Measurements from ENCODE around the gene SULT4A1. TPM values are rescaled to one million over a fixed set of nuclear protein-coding genes. Genes with fewer than 3 reads are reported as not detected.

Gene SULT4A1
- total and polyA plus RNA-seq, 2 experiments from 2014 or later: 4.7 to 5.2 TPM

DNA sequence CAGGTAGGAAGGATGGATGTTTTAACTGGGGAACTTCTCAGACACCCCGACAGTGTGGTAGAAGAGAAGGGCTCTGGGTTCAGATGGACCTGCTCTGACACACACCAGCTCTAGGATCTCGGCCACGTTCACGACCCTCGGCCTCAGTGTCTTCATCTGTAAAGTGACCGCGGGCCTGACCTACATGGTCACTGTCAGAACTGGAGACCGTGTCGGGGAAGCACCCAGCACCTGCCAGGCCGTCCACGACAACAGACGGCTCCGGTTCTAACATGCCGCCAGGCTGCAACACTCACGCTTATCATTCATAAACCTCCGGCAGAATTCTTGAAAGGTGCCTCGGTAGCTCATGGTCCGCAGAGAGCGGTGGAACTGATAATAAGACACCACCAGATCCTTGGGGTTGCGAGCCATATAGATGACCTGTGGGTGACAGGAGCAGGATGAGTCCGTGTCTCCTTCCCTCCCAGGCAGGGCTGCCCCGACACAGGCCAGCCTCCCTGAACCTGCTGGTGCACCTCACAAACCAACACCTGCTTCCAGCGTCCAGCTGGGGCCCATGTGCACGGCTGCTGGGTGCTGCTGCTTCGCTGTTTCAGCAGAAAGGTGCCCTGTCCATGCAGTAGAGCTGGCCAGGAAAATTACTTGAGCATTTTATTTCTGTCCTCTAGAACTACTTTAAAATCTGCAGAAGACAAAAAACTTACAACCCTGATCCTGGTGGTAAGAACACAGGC, 23.6 kb downstream of the SULT4A1 start:
- H4K20me1 ChIP-seq (replicated peaks; ENCODE audit: insufficient read depth): no peaks in the 10 kb centered on the region; the same call in 1 of the 2 replicates
- peaks cover 20% of the 10 kb centered on the region for H3K79me2 ChIP-seq (replicated peaks; ENCODE audit: insufficient read depth)
- H3K27ac ChIP-seq (ENCODE audit: low read depth): no peak overlapping the region
- Mint-ChIP-seq H3K27me3 (ENCODE audit: insufficient read depth, low read depth, poor library complexity) (peaks cover 12% of the 10 kb centered on the region), H3K4me3 (no peak overlapping the region), H3K9me3 (no peaks in the 10 kb centered on the region), H3K36me3 (ENCODE audit: low read depth) (peaks cover 16% of the 10 kb centered on the region; the same call in 2 of the 3 replicates), H3K27ac (no peak overlapping the region), H3K4me1 (peaks cover 7% of the 10 kb centered on the region)
- no peak overlapping the region for H3K4me3 ChIP-seq
- DNase-seq (ENCODE audit: low spot score): no peak
- no peak overlapping the region for H3K4me2 ChIP-seq
- no peaks in the 10 kb centered on the region for H3K4me1 ChIP-seq (ENCODE audit: insufficient read depth)
- H2AFZ ChIP-seq: no peak overlapping the region
- TF ChIP-seq JUNB (IDR thresholded peaks at IDR 0.05; ENCODE audit: unreplicated experiment) (no peak), EZH2 (IDR thresholded peaks at IDR 0.05; ENCODE audit: low read depth, unreplicated experiment) (no peak), STAT1 (IDR thresholded peaks at IDR 0.05; ENCODE audit: unreplicated experiment) (no peak), POLR2AphosphoS5 (IDR thresholded peaks at IDR 0.05; ENCODE audit: low read depth) (no peak)
- TF ChIP-seq, protein P1, sequence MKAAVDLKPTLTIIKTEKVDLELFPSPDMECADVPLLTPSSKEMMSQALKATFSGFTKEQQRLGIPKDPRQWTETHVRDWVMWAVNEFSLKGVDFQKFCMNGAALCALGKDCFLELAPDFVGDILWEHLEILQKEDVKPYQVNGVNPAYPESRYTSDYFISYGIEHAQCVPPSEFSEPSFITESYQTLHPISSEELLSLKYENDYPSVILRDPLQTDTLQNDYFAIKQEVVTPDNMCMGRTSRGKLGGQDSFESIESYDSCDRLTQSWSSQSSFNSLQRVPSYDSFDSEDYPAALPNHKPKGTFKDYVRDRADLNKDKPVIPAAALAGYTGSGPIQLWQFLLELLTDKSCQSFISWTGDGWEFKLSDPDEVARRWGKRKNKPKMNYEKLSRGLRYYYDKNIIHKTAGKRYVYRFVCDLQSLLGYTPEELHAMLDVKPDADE (IDR thresholded peaks at IDR 0.05): no peak
- TF ChIP-seq, protein P2, sequence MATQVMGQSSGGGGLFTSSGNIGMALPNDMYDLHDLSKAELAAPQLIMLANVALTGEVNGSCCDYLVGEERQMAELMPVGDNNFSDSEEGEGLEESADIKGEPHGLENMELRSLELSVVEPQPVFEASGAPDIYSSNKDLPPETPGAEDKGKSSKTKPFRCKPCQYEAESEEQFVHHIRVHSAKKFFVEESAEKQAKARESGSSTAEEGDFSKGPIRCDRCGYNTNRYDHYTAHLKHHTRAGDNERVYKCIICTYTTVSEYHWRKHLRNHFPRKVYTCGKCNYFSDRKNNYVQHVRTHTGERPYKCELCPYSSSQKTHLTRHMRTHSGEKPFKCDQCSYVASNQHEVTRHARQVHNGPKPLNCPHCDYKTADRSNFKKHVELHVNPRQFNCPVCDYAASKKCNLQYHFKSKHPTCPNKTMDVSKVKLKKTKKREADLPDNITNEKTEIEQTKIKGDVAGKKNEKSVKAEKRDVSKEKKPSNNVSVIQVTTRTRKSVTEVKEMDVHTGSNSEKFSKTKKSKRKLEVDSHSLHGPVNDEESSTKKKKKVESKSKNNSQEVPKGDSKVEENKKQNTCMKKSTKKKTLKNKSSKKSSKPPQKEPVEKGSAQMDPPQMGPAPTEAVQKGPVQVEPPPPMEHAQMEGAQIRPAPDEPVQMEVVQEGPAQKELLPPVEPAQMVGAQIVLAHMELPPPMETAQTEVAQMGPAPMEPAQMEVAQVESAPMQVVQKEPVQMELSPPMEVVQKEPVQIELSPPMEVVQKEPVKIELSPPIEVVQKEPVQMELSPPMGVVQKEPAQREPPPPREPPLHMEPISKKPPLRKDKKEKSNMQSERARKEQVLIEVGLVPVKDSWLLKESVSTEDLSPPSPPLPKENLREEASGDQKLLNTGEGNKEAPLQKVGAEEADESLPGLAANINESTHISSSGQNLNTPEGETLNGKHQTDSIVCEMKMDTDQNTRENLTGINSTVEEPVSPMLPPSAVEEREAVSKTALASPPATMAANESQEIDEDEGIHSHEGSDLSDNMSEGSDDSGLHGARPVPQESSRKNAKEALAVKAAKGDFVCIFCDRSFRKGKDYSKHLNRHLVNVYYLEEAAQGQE (IDR thresholded peaks at IDR 0.05; ENCODE audit: unreplicated experiment): no peak
- TF ChIP-seq, protein P3, sequence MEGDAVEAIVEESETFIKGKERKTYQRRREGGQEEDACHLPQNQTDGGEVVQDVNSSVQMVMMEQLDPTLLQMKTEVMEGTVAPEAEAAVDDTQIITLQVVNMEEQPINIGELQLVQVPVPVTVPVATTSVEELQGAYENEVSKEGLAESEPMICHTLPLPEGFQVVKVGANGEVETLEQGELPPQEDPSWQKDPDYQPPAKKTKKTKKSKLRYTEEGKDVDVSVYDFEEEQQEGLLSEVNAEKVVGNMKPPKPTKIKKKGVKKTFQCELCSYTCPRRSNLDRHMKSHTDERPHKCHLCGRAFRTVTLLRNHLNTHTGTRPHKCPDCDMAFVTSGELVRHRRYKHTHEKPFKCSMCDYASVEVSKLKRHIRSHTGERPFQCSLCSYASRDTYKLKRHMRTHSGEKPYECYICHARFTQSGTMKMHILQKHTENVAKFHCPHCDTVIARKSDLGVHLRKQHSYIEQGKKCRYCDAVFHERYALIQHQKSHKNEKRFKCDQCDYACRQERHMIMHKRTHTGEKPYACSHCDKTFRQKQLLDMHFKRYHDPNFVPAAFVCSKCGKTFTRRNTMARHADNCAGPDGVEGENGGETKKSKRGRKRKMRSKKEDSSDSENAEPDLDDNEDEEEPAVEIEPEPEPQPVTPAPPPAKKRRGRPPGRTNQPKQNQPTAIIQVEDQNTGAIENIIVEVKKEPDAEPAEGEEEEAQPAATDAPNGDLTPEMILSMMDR (conservative IDR thresholded peaks at IDR 0.05; ENCODE audit: low read depth in 2 of 2): no peak
- TF ChIP-seq, protein P4, sequence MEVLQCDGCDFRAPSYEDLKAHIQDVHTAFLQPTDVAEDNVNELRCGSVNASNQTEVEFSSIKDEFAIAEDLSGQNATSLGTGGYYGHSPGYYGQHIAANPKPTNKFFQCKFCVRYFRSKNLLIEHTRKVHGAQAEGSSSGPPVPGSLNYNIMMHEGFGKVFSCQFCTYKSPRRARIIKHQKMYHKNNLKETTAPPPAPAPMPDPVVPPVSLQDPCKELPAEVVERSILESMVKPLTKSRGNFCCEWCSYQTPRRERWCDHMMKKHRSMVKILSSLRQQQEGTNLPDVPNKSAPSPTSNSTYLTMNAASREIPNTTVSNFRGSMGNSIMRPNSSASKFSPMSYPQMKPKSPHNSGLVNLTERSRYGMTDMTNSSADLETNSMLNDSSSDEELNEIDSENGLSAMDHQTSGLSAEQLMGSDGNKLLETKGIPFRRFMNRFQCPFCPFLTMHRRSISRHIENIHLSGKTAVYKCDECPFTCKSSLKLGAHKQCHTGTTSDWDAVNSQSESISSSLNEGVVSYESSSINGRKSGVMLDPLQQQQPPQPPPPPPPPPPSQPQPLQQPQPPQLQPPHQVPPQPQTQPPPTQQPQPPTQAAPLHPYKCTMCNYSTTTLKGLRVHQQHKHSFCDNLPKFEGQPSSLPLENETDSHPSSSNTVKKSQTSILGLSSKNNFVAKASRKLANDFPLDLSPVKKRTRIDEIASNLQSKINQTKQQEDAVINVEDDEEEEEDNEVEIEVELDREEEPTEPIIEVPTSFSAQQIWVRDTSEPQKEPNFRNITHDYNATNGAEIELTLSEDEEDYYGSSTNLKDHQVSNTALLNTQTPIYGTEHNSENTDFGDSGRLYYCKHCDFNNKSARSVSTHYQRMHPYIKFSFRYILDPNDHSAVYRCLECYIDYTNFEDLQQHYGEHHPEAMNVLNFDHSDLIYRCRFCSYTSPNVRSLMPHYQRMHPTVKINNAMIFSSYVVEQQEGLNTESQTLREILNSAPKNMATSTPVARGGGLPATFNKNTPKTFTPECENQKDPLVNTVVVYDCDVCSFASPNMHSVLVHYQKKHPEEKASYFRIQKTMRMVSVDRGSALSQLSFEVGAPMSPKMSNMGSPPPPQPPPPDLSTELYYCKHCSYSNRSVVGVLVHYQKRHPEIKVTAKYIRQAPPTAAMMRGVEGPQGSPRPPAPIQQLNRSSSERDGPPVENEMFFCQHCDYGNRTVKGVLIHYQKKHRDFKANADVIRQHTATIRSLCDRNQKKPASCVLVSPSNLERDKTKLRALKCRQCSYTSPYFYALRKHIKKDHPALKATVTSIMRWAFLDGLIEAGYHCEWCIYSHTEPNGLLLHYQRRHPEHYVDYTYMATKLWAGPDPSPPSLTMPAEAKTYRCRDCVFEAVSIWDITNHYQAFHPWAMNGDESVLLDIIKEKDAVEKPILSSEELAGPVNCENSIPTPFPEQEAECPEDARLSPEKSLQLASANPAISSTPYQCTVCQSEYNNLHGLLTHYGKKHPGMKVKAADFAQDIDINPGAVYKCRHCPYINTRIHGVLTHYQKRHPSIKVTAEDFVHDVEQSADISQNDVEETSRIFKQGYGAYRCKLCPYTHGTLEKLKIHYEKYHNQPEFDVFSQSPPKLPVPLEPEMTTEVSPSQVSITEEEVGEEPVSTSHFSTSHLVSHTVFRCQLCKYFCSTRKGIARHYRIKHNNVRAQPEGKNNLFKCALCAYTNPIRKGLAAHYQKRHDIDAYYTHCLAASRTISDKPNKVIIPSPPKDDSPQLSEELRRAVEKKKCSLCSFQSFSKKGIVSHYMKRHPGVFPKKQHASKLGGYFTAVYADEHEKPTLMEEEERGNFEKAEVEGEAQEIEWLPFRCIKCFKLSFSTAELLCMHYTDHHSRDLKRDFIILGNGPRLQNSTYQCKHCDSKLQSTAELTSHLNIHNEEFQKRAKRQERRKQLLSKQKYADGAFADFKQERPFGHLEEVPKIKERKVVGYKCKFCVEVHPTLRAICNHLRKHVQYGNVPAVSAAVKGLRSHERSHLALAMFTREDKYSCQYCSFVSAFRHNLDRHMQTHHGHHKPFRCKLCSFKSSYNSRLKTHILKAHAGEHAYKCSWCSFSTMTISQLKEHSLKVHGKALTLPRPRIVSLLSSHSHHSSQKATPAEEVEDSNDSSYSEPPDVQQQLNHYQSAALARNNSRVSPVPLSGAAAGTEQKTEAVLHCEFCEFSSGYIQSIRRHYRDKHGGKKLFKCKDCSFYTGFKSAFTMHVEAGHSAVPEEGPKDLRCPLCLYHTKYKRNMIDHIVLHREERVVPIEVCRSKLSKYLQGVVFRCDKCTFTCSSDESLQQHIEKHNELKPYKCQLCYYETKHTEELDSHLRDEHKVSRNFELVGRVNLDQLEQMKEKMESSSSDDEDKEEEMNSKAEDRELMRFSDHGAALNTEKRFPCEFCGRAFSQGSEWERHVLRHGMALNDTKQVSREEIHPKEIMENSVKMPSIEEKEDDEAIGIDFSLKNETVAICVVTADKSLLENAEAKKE (CRISPR knock-in tag; IDR thresholded peaks at IDR 0.05): no peak
- no peaks in the 10 kb centered on the region for H3K36me3 ChIP-seq (ENCODE audit: insufficient read depth)
- H3K9me2 ChIP-seq (ENCODE audit: insufficient read depth): no peaks in the 10 kb centered on the region
- H3K27me3 ChIP-seq (ENCODE audit: insufficient read depth): no peaks in the 10 kb centered on the region
- H3F3A ChIP-seq (replicated peaks; ENCODE audit: low read depth): no peaks in the 10 kb centered on the region
- ATAC-seq: no peak

All from GM23338 (cell line).